H1 (cell line): ENCODE measurements around the gene CTNND2. TPM values are rescaled to one million over a fixed set of nuclear protein-coding genes. Genes with fewer than 3 reads are reported as not detected.

Source experiments
- CTCF ChIA-PET: fragments of 300-600 bp; sonication (Branson Sonifier 250); formaldehyde crosslinking; loops from one replicate; lab custom pipeline; 2021; ENCODE audit not compliant: partially characterized antibody; lab: Charles Lee
- POLR2A ChIA-PET: fragments of 300-600 bp; sonication (Branson Sonifier 250); formaldehyde crosslinking; loops from one replicate; lab custom pipeline; 2021; ENCODE audit warnings: inconsistent platforms; ENCODE audit not compliant: partially characterized antibody; lab: Charles Lee
- DNase-seq, 2 experiments: peaks; one replicate each; pipeline versions ENCODE4 v3.0.0 to v3.0.0-alpha.2; 2010 to 2022; ENCODE audit warnings: low spot score in 2 of 2, low read depth in 1 of 2, mixed read lengths in 1 of 2
- FAIRE-seq: peaks from 2 replicates; lab custom pipeline; 2011; peaks lifted over from hg19 to GRCh38; lab: Jason Lieb, UNC
- H2AFZ ChIP-seq: 2 replicates; pipeline ENCODE4 v1.8.1; 2012; ENCODE audit warnings: low read length, inconsistent platforms
- H2AK5ac ChIP-seq: 2 replicates; pipeline ENCODE4 v1.6.1; 2013; ENCODE audit warnings: low read depth, low read length
- H2BK120ac ChIP-seq: replicated peaks from 2 replicates; pipeline ENCODE3; 2013; ENCODE audit warnings: low read depth, low read length, inconsistent platforms
- H2BK12ac ChIP-seq: 2 replicates; pipeline ENCODE4 v1.6.1; 2013; ENCODE audit warnings: low read depth, low read length
- H2BK15ac ChIP-seq: 2 replicates; pipeline ENCODE4 v1.6.1; 2013; ENCODE audit warnings: low read length
- H2BK20ac ChIP-seq: 2 replicates; pipeline ENCODE4 v1.6.1; 2013; ENCODE audit warnings: low read length
- H2BK5ac ChIP-seq: 2 replicates; pipeline ENCODE4 v1.6.1; 2013; ENCODE audit warnings: low read depth, low read length
- H3K14ac ChIP-seq: 2 replicates; pipeline ENCODE4 v1.6.1; 2013; ENCODE audit warnings: inconsistent platforms; ENCODE audit not compliant: insufficient read length
- H3K18ac ChIP-seq: 2 replicates; pipeline ENCODE4 v1.6.1; 2013; ENCODE audit warnings: low read length; ENCODE audit errors: extremely low read depth
- H3K23ac ChIP-seq: 2 replicates; pipeline ENCODE4 v1.6.1; 2013; ENCODE audit warnings: inconsistent platforms; ENCODE audit not compliant: insufficient read length
- H3K23me2 ChIP-seq: 2 replicates; pipeline ENCODE4 v1.6.1; 2013; ENCODE audit warnings: low read depth, low read length
- H3K27ac ChIP-seq: 2 replicates; pipeline ENCODE4 v1.6.1; 2011; ENCODE audit warnings: low read depth, low read length, inconsistent platforms
- H3K27me3 ChIP-seq, 4 experiments: replicated peaks in 1 of 4; 1 replicate in 1 of 4; 2 replicates in 3 of 4; pipeline versions ENCODE4 v1.6.1 to v1.8.1; 2011 to 2013; ENCODE audit warnings: low read length in 3 of 4, mild to moderate bottlenecking in 3 of 4, inconsistent platforms in 2 of 4, mixed read lengths in 2 of 4, moderate library complexity in 1 of 4; ENCODE audit not compliant: control insufficient read depth in 3 of 4, insufficient read depth in 3 of 4; ENCODE audit errors: extremely low read depth in 1 of 4
- H3K36me3 ChIP-seq, 4 experiments: 2 replicates each; pipeline versions ENCODE4 v1.6.1 to v1.8.1; 2011 to 2013; ENCODE audit warnings: mild to moderate bottlenecking in 4 of 4, low read length in 3 of 4, moderate library complexity in 2 of 4, control low read depth in 1 of 4, inconsistent platforms in 1 of 4; ENCODE audit not compliant: insufficient read depth in 4 of 4, control insufficient read depth in 2 of 4
- H3K4ac ChIP-seq: replicated peaks from 2 replicates; pipeline ENCODE3; 2013; ENCODE audit warnings: low read length, low read depth, mixed read lengths, inconsistent platforms; ENCODE audit not compliant: insufficient read length
- H3K4me1 ChIP-seq, 4 experiments: replicated peaks in 1 of 4; 1 replicate in 1 of 4; 2 replicates in 3 of 4; pipeline versions ENCODE4 v1.6.1 to v1.8.1; 2011 to 2013; ENCODE audit warnings: low read length in 3 of 4, inconsistent platforms in 2 of 4, mixed read lengths in 1 of 4; ENCODE audit not compliant: insufficient read depth in 4 of 4, control insufficient read depth in 3 of 4
- H3K4me2 ChIP-seq, 2 experiments: 2 replicates each; pipeline versions ENCODE4 v1.6.1 to v1.8.1; 2011 to 2013; ENCODE audit warnings: low read depth in 2 of 2, low read length in 2 of 2, control low read depth in 1 of 2, inconsistent platforms in 1 of 2, mild to moderate bottlenecking in 1 of 2; ENCODE audit not compliant: insufficient read depth in 1 of 2
- H3K4me3 ChIP-seq, 4 experiments: fragments of 200-600, 300-600 bp in 1 of 4; sonication (generic), shearing (Covaris generic), sonication (Bioruptor Twin) in 1 of 4; 2 replicates each; pipeline versions ENCODE4 v1.5.1 to v1.8.1; 2011 to 2016; ENCODE audit warnings: low read length in 4 of 4, low read depth in 3 of 4, control low read depth in 2 of 4, inconsistent platforms in 2 of 4, mild to moderate bottlenecking in 2 of 4, mixed read lengths in 1 of 4, moderate library complexity in 1 of 4; ENCODE audit not compliant: insufficient read depth in 2 of 4; ENCODE audit errors: extremely low read depth in 1 of 4
- H3K56ac ChIP-seq: replicated peaks from 2 replicates; pipeline ENCODE3; 2013; ENCODE audit warnings: low read depth, mild to moderate bottlenecking, mixed read lengths, low read length, inconsistent platforms; ENCODE audit not compliant: insufficient read length
- H3K79me1 ChIP-seq: 2 replicates; pipeline ENCODE4 v1.6.1; 2013; ENCODE audit warnings: low read depth, low read length, control low read depth
- H3K79me2 ChIP-seq, 2 experiments: 2 replicates each; pipeline versions ENCODE4 v1.6.1 to v1.8.1; 2012 to 2013; ENCODE audit warnings: low read length in 2 of 2, mild to moderate bottlenecking in 2 of 2, inconsistent platforms in 1 of 2; ENCODE audit not compliant: insufficient read depth in 2 of 2, control insufficient read depth in 1 of 2
- H3K9ac ChIP-seq, 4 experiments: replicated peaks in 1 of 4; 1 replicate in 1 of 4; 2 replicates in 3 of 4; pipeline versions ENCODE4 v1.6.1 to v1.8.1; 2011 to 2013; ENCODE audit warnings: low read depth in 3 of 4, low read length in 3 of 4, control low read depth in 2 of 4, mild to moderate bottlenecking in 2 of 4, moderate library complexity in 2 of 4, inconsistent platforms in 1 of 4; ENCODE audit errors: extremely low read depth in 1 of 4
- H3K9me3 ChIP-seq, 2 experiments: 2 replicates each; pipeline versions ENCODE4 v1.6.1 to v1.8.1; 2012 to 2013; ENCODE audit warnings: mild to moderate bottlenecking in 2 of 2, moderate library complexity in 2 of 2, control low read depth in 1 of 2, inconsistent platforms in 1 of 2, low read depth in 1 of 2, low read length in 1 of 2, mixed read lengths in 1 of 2; ENCODE audit not compliant: insufficient read depth in 2 of 2
- H4K20me1 ChIP-seq, 2 experiments: replicated peaks in 1 of 2; 2 replicates each; pipeline versions ENCODE3 to v1.8.1; 2011 to 2013; ENCODE audit warnings: inconsistent platforms in 2 of 2, low read length in 2 of 2, mild to moderate bottlenecking in 1 of 2; ENCODE audit not compliant: insufficient read depth in 2 of 2, control insufficient read depth in 1 of 2
- H4K5ac ChIP-seq: 2 replicates; pipeline ENCODE4 v1.6.1; 2013; ENCODE audit warnings: low read length, low read depth, mixed read lengths, inconsistent platforms; ENCODE audit not compliant: insufficient read length
- H4K8ac ChIP-seq: 2 replicates; pipeline ENCODE4 v1.8.0; 2013; ENCODE audit warnings: mild to moderate bottlenecking, moderate library complexity, low read length, inconsistent platforms; ENCODE audit not compliant: insufficient read depth; ENCODE audit errors: extremely low read depth
- H4K91ac ChIP-seq: replicated peaks from 2 replicates; pipeline ENCODE3; 2013; ENCODE audit warnings: low read length, mixed read lengths, inconsistent platforms; ENCODE audit not compliant: insufficient read length
- BRCA1 ChIP-seq: IDR thresholded peaks from 2 replicates; pipeline ENCODE4 v1.6.1; 2012; ENCODE audit warnings: low read depth, low read length, improper control_type of control experiment
- WGBS, 2 experiments: shearing (Covaris generic) in 1 of 2; methylation state at CpG; one replicate each; pipeline versions ENCODE4 v1.1.6 to v1.1.7; 2013 to 2015; ENCODE audit warnings: low lambda C conversion rate in 2 of 2, mixed read lengths in 2 of 2, inconsistent platforms in 1 of 2, low coverage in 1 of 2, missing lambda C conversion rate in 1 of 2; ENCODE audit not compliant: insufficient replicate concordance in 2 of 2, insufficient coverage in 1 of 2, insufficient read length in 1 of 2; ENCODE audit errors: extremely low coverage in 1 of 2, missing lambda C conversion rate in 1 of 2; 5-methylcytosine and 5-hydroxymethylcytosine counted together
- polyA plus RNA-seq, 7 experiments: library from polyadenylated mRNA; depleted of rRNA in 3 of 7; stranded (reverse) in 5 of 7; unstranded in 2 of 7; fragments of >200 nt in 5 of 7; fragments of 200-250 nt in 2 of 7; gene quantifications; 1 replicate in 5 of 7; 2 replicates in 1 of 7; 4 replicates in 1 of 7; pipeline versions ENCODE4 v1.2.1 to v1.2.3, GENCODE V29; 2011 to 2013; ENCODE audit warnings: missing spikeins in 2 of 7, mixed read lengths in 2 of 7
- total RNA-seq: library from RNA; stranded (reverse); fragmentation: NEBNext Ultra II Directional; extraction: Animal tissue kit (Norgen Biotek cat#: 25700); gene quantifications from 2 replicates; pipeline ENCODE4 v1.2.1, GENCODE V29; 2021

CTNND2 gene
- total and polyA plus RNA-seq, 2 of the 8 experiments (the other 6 are each of a cell fraction or from before 2014, with no cell fraction given), result 7.4 to 14.2 TPM

GRCh38 chr5:11372191-11372590, 532.1 kb downstream of the CTNND2 start:
- H3K23ac ChIP-seq, result no peak overlapping the region
- no peaks in the 10 kb centered on the region for H3K9me3 ChIP-seq
- H3K27ac ChIP-seq, result no peak overlapping the region
- no peak overlapping the region for H2BK120ac ChIP-seq
- 93% methylated on average over 3 of the region's 3 CpGs; no CpG with 5 or more reads in 1 of the 2 experiments for WGBS, 2 experiments
- no peaks in the 10 kb centered on the region for H3K27me3 ChIP-seq
- H2BK15ac ChIP-seq, result no peak overlapping the region
- no peak overlapping the region for H3K9ac ChIP-seq
- no peaks in the 10 kb centered on the region for H3K23me2 ChIP-seq
- no peak overlapping the region for H3K4ac ChIP-seq
- H3K4me1 ChIP-seq, result peaks cover 0 to 4% (median under 1%) of the 10 kb centered on the region in 4 experiments; a peak in 2 of 7 replicates
- H3K79me1 ChIP-seq, result no peaks in the 10 kb centered on the region
- H4K91ac ChIP-seq, result no peak overlapping the region
- H2BK20ac ChIP-seq, result no peak overlapping the region
- H2AFZ ChIP-seq, result no peak overlapping the region
- FAIRE-seq (no peak), DNase-seq (no peak)
- no peak overlapping the region for H2AK5ac ChIP-seq
- H2BK12ac ChIP-seq, result no peak overlapping the region
- no peaks in the 10 kb centered on the region for H3K79me2 ChIP-seq
- H2BK5ac ChIP-seq, result no peak overlapping the region
- H4K8ac ChIP-seq, result no peak overlapping the region
- H3K18ac ChIP-seq, result no peak overlapping the region
- H3K4me2 ChIP-seq, result no peak overlapping the region
- no peaks in the 10 kb centered on the region for H3K36me3 ChIP-seq
- no peak overlapping the region for H3K4me3 ChIP-seq
- no peak for TF ChIP-seq BRCA1
- TF ChIP-seq, all 59 proteins: peak for 0
- POLR2A ChIA-PET, result no interaction called here
- H4K5ac ChIP-seq, result no peak overlapping the region
- CTCF ChIA-PET, result interaction anchor here (1.3 kb wide), 1 partner anchor 106 kb away, joined by 5 read pairs; no protein-coding TSS in a partner anchor
- no peaks in the 10 kb centered on the region for H4K20me1 ChIP-seq
- H3K56ac ChIP-seq, result no peak overlapping the region
- H3K14ac ChIP-seq, result no peak overlapping the region
